ENCODE measurements around the gene NOTO. TPM values are rescaled to one million over a fixed set of nuclear protein-coding genes. Genes with fewer than 3 reads are reported as not detected.
A peak's percentile ranks its signal among the peaks of the same experiment; 100 is the strongest.

The NOTO gene
- total and polyA plus RNA-seq, 2 donors (not counting 3 experiments of a cell fraction or from before 2014, with no cell fraction given): not detected

DNA sequence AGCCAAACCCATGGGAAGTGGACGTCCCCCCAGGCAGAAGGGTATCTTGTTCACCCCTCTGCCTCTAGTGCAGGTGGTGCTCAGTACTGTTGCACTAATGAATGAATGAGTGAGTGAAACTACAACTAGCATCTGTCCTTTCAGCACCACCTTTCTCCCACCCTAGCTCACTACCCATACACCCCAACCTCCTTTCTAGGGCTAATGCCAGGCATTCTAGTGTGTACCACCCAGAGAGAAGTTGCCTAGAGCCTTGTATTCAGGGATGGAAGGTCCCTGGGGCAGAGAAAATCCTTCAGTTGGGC, 54.2 kb downstream of the NOTO start:
- Histone ChIP-seq H3K27me3 (ENCODE audit: control insufficient read depth in 2 of 2, insufficient read depth in 2 of 2, low read length in 2 of 2) (no peaks in the 10 kb centered on the region), H2AFZ (ENCODE audit: low read depth, low read length) (no peak overlapping the region), H3K9ac (replicated peaks; ENCODE audit: extremely low read depth, insufficient read depth, low read length) (no peak overlapping the region), H3K36me3 (ENCODE audit: control insufficient read depth in 2 of 2, extremely low read depth in 1 of 2, insufficient read depth in 2 of 2, low read length in 2 of 2) (peaks cover 2 to 23% of the 10 kb centered on the region in 2 experiments), H3K9me3 (replicated peaks; ENCODE audit: control insufficient read depth, insufficient read depth, low read length) (no peaks in the 10 kb centered on the region), H3K4me2 (ENCODE audit: insufficient read depth, low read length) (no peak overlapping the region), H3K79me2 (ENCODE audit: control insufficient read depth, insufficient read depth, low read length) (no peaks in the 10 kb centered on the region), H4K20me1 (replicated peaks; ENCODE audit: control insufficient read depth, extremely low read depth, insufficient read depth, low read length) (no peaks in the 10 kb centered on the region), H3K4me1 (ENCODE audit: control insufficient read depth, extremely low read depth, insufficient read depth, low read length) (no peaks in the 10 kb centered on the region), H3K4me3 (replicated peaks in 1 of 3; ENCODE audit: insufficient read depth in 1 of 3, low read depth in 1 of 3, low read length in 3 of 3) (no peak overlapping the region), H3K27ac (ENCODE audit: insufficient read depth, low read depth, low read length) (no peak overlapping the region), H3K9me1 (replicated peaks; ENCODE audit: control insufficient read depth, extremely low read depth, insufficient read depth, low read length) (no peaks in the 10 kb centered on the region)
- CTCF ChIA-PET: interaction anchor here (1.4 kb wide), 1 partner anchor 12 kb away, joined by 4 read pairs; no protein-coding TSS in a partner anchor
- BruUV-seq (replicated peaks): no TSS peak
- POLR2A ChIA-PET: no interaction called here
- intact Hi-C loops (cut with micrococcal nuclease): no loop called here
- no peak for DNase-seq (ENCODE audit: low read depth, low spot score)
- dilution Hi-C loops (cut with MboI; ENCODE audit: extremely low pct_ligation_motif_present, low sequenced_read_pairs): no loop called here
- FAIRE-seq: no peak
- TF ChIP-seq JUN (IDR thresholded peaks at IDR 0.05; ENCODE audit: borderline replicate concordance, insufficient read depth, insufficient read length, low read depth) (no peak), MYC (IDR thresholded peaks at IDR 0.05; ENCODE audit: low read depth, low read length) (no peak), POLR2A (IDR thresholded peaks at IDR 0.05; ENCODE audit: low read depth, low read length) (peak; percentile 28)
- TF ChIP-seq, protein P1, sequence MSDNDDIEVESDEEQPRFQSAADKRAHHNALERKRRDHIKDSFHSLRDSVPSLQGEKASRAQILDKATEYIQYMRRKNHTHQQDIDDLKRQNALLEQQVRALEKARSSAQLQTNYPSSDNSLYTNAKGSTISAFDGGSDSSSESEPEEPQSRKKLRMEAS (IDR thresholded peaks at IDR 0.05; ENCODE audit: insufficient read depth, insufficient read length): no peak

DNA sequence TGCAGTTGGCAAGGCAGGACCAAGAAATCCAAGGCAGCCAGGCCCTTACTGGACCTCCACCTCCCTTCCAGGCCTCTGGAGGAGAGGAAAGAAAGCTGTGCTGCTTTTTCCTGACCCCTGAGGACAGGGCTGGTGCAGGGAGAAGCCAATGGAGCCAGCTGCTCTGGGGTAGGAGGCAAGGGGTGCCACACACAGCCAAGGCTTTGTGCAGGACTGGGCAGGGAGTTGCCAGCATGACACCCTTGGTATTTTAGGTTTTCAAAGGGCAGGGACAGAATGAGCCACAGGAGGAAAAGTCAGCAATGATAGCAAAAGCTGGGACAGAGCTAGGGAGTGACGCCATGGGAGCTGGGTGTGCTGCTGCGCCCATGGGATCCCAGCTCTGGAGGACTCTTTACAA, 54.6 kb downstream of the NOTO start:
- H3K9me3 ChIP-seq (replicated peaks; ENCODE audit: control insufficient read depth, insufficient read depth, low read length): no peaks in the 10 kb centered on the region
- H4K20me1 ChIP-seq (replicated peaks; ENCODE audit: control insufficient read depth, extremely low read depth, insufficient read depth, low read length): no peaks in the 10 kb centered on the region
- dilution Hi-C loops (cut with MboI; ENCODE audit: extremely low pct_ligation_motif_present, low sequenced_read_pairs): no loop called here
- no peak overlapping the region for H3K27ac ChIP-seq (ENCODE audit: insufficient read depth, low read depth, low read length)
- DNase-seq (ENCODE audit: low read depth, low spot score): no peak
- H3K4me1 ChIP-seq (ENCODE audit: control insufficient read depth, extremely low read depth, insufficient read depth, low read length): no peaks in the 10 kb centered on the region
- no peaks in the 10 kb centered on the region for H3K27me3 ChIP-seq (ENCODE audit: control insufficient read depth in 2 of 2, insufficient read depth in 2 of 2, low read length in 2 of 2)
- no TSS peak for BruUV-seq (replicated peaks)
- ChIA-PET CTCF (interaction anchor here (0.9 to 1.7 kb wide), 3 partner anchors 10 to 32 kb away, joined by 3 to 6 read pairs (median 4); no protein-coding TSS in a partner anchor), POLR2A (no interaction called here)
- intact Hi-C loops (cut with micrococcal nuclease): no loop called here
- peaks cover 2 to 20% of the 10 kb centered on the region in 2 experiments for H3K36me3 ChIP-seq (ENCODE audit: control insufficient read depth in 2 of 2, extremely low read depth in 1 of 2, insufficient read depth in 2 of 2, low read length in 2 of 2)
- no peaks in the 10 kb centered on the region for H3K9me1 ChIP-seq (replicated peaks; ENCODE audit: control insufficient read depth, extremely low read depth, insufficient read depth, low read length)
- TF ChIP-seq MYC (IDR thresholded peaks at IDR 0.05; ENCODE audit: low read depth, low read length): no peak
- no peak for TF ChIP-seq POLR2A (IDR thresholded peaks at IDR 0.05; ENCODE audit: low read depth, low read length)
- TF ChIP-seq, protein P1 (IDR thresholded peaks at IDR 0.05; ENCODE audit: insufficient read depth, insufficient read length): no peak
- no peak for TF ChIP-seq GATA2 (IDR thresholded peaks at IDR 0.05; ENCODE audit: insufficient read depth, insufficient read length, low read depth, low read length)
- TF ChIP-seq EZH2 (IDR thresholded peaks at IDR 0.05; ENCODE audit: borderline replicate concordance, low read depth, low read length, severe bottlenecking): no peak
- no peak for FAIRE-seq
- H3K4me3 ChIP-seq (replicated peaks in 1 of 3; ENCODE audit: insufficient read depth in 1 of 3, low read depth in 1 of 3, low read length in 3 of 3): no peak overlapping the region
- no peak overlapping the region for H2AFZ ChIP-seq (ENCODE audit: low read depth, low read length)
- no peaks in the 10 kb centered on the region for H3K79me2 ChIP-seq (ENCODE audit: control insufficient read depth, insufficient read depth, low read length)
- H3K9ac ChIP-seq (replicated peaks; ENCODE audit: extremely low read depth, insufficient read depth, low read length): no peak overlapping the region
- H3K4me2 ChIP-seq (ENCODE audit: insufficient read depth, low read length): no peak overlapping the region

Data from endothelial cell of umbilical vein (primary cell).